T-helper 17 cell (primary cell): ENCODE data around the gene SLC9C2. TPM values are rescaled to one million over a fixed set of nuclear protein-coding genes. Genes with fewer than 3 reads are reported as not detected.
"Not testable (repeated sequence)": the region's sequence is repeated elsewhere in the genome, so short reads cannot be mapped to it uniquely, and the experiment has no call there.

Source experiments
- ATAC-seq: fragments of 150-1000 bp; cut with Tn5 transposase; 2 replicates; pipeline ENCODE4 v1.10.0; 2021; ENCODE audit warnings: mild to moderate bottlenecking, moderate library complexity
- DNase-seq, 3 donors: peaks; one replicate each; pipeline versions ENCODE4 v3.0.0 to v3.0.0-alpha.2; 2020 to 2021
- H3K9me3 ChIP-seq: one replicate; pipeline ENCODE4 v1.7.0; 2013; ENCODE audit warnings: low read length, mild to moderate bottlenecking; ENCODE audit not compliant: control insufficient read depth, poor library complexity, severe bottlenecking
- H3K27ac Mint-ChIP-seq: one replicate; pipeline ENCODE4 v1.8.0; 2022; ENCODE audit warnings: mild to moderate bottlenecking, moderate library complexity, mixed read lengths
- H3K27me3 Mint-ChIP-seq: one replicate; pipeline ENCODE4 v1.8.0; 2022; ENCODE audit warnings: mixed read lengths
- H3K36me3 Mint-ChIP-seq: one replicate; pipeline ENCODE4 v1.8.0; 2022; ENCODE audit warnings: low read depth, mixed read lengths
- H3K4me1 Mint-ChIP-seq: one replicate; pipeline ENCODE4 v1.8.0; 2022; ENCODE audit warnings: mild to moderate bottlenecking, mixed read lengths
- H3K4me3 Mint-ChIP-seq: one replicate; pipeline ENCODE4 v1.8.0; 2022; ENCODE audit warnings: mild to moderate bottlenecking, moderate library complexity, mixed read lengths
- total RNA-seq, 4 donors: library from RNA in 2 of 4; stranded (reverse) in 2 of 4; gene quantifications; one replicate each; pipeline ENCODE4 v1.2.3 and lab custom pipeline; 2022 to 2026

SLC9C2 gene
- total RNA-seq, 2 donors from 2014 or later: not detected

DNA sequence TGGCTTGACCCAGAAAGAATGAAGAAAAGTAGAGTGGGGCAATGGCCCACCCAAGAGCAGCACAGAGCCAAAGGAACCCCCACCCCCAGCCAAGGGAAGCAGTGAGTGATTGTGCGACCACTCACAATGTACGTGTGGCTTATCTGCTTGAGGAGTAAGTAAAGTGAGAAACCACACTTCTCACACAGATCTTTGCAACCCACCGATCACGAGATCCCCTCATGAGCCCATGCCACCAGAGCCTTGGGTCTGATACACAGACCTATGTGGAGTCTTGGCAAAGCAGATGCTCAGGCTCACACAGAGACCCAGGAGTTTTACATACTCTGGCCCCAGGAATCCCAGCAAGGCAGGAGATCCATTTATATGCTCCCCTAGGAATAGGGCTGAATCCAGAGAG is 14.0 kb upstream of the SLC9C2 start:
- Mint-ChIP-seq H3K4me3 (no peak overlapping the region), H3K27ac (no peak overlapping the region)

GRCh38 chr1:173613086-173613485 is 10.2 kb upstream of the SLC9C2 start:
- H3K4me3 Mint-ChIP-seq, H3K9me3 ChIP-seq, DNase-seq, H3K27me3 Mint-ChIP-seq, H3K36me3 Mint-ChIP-seq, H3K4me1 Mint-ChIP-seq, ATAC-seq, H3K27ac Mint-ChIP-seq: not testable (repeated sequence)

More for the DNA sequence above, 14.0 kb upstream of the SLC9C2 start:
- no peak for ATAC-seq
- H3K36me3 Mint-ChIP-seq: no peaks in the 10 kb centered on the region
- H3K27me3 Mint-ChIP-seq: no peaks in the 10 kb centered on the region
- no peaks in the 10 kb centered on the region for H3K9me3 ChIP-seq
- no peaks in the 10 kb centered on the region for H3K4me1 Mint-ChIP-seq
- no peak for DNase-seq

- peaks cover 17% of the 10 kb centered on the region for H3K27me3 Mint-ChIP-seq
- ATAC-seq (no peak), DNase-seq (no peak)
- H3K4me3 Mint-ChIP-seq: no peak overlapping the region
- H3K4me1 Mint-ChIP-seq: no peaks in the 10 kb centered on the region
- no peak overlapping the region for H3K27ac Mint-ChIP-seq
- H3K36me3 Mint-ChIP-seq: peaks cover 5% of the 10 kb centered on the region
- no peaks in the 10 kb centered on the region for H3K9me3 ChIP-seq
These were observed 5.8 kb upstream of the SLC9C2 start for GRCh38 chr1:173608503-173609216.

DNA sequence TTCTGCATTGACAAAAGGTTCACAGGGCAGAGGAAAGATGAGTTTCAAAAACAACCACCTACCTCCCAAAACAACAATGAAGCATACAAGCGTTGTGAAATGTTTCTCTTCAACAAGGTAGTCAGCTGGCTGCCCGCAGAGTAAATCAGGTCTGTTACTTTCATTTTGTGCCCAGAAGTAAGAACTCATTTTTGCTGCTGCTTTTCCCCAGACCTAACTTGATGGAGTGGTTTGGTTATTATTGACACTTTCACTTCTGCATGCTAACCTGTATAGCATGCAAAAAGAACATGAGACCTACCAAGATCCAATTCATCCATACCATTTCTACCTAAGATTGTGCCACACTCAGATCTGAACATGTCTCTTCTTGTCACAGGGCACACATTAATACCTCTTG is 1.3 kb downstream of the SLC9C2 start:
- ATAC-seq (no peak), DNase-seq (no peak)
- H3K27ac Mint-ChIP-seq: no peak overlapping the region
- H3K27me3 Mint-ChIP-seq: peaks cover 35% of the 10 kb centered on the region
- no peak overlapping the region for H3K4me3 Mint-ChIP-seq
- H3K4me1 Mint-ChIP-seq: no peaks in the 10 kb centered on the region
- H3K36me3 Mint-ChIP-seq: peaks cover 5% of the 10 kb centered on the region
- H3K9me3 ChIP-seq: no peaks in the 10 kb centered on the region

DNA sequence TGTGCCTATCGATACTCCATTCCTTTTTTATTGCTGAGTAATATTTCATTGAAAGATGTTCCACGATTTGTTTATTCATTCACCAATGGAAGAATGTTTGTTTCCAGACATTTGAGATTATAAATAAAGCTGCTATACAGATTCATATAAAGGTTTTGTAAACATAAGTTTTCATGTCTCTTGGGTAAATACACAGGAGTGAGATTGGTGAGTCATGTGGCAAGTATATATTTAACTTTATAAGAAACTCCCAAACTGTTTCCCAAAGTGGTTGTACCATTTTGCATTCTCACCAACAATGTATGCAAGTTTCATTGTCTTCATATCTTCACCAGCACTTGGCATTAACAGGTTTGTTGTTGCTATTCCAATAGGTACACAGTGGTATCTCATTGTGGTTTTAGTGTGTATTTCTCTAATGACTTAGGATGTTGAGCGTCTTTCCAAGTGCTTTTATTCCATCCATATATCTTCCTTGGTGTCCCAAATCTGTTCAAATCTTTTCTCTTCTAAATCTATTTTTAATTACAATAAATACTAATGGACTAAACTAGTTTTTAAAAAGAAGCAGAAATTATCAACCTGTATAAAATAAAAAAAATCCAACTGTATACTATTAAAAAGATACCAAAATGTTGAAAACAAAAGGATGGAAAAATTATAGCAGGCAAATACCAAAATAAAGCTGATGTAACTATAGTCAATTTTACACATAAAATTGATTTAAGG is 6.6 kb downstream of the SLC9C2 start:
- peaks cover 3% of the 10 kb centered on the region for H3K36me3 Mint-ChIP-seq
- ATAC-seq (no peak), DNase-seq (no peak)
- no peaks in the 10 kb centered on the region for H3K9me3 ChIP-seq
- no peak overlapping the region for H3K4me3 Mint-ChIP-seq
- H3K4me1 Mint-ChIP-seq: no peaks in the 10 kb centered on the region
- no peak overlapping the region for H3K27ac Mint-ChIP-seq
- H3K27me3 Mint-ChIP-seq: peaks cover 22% of the 10 kb centered on the region

- not testable (repeated sequence) for ATAC-seq, H3K27ac Mint-ChIP-seq, H3K36me3 Mint-ChIP-seq, H3K4me3 Mint-ChIP-seq, DNase-seq, H3K9me3 ChIP-seq, H3K4me1 Mint-ChIP-seq
- peaks cover 15% of the 10 kb centered on the region for H3K27me3 Mint-ChIP-seq
These were observed 11.7 kb downstream of the SLC9C2 start for GRCh38 chr1:173591138-173591537.

- H3K27me3 Mint-ChIP-seq: peaks cover 12% of the 10 kb centered on the region
- ATAC-seq (no peak), DNase-seq (no peak)
- H3K4me3 Mint-ChIP-seq: no peak overlapping the region
- H3K4me1 Mint-ChIP-seq: no peaks in the 10 kb centered on the region
- H3K9me3 ChIP-seq: no peaks in the 10 kb centered on the region
- peaks cover 3% of the 10 kb centered on the region for H3K36me3 Mint-ChIP-seq
- H3K27ac Mint-ChIP-seq: no peak overlapping the region
These were observed 12.3 kb downstream of the SLC9C2 start for GRCh38 chr1:173590557-173590956.

DNA sequence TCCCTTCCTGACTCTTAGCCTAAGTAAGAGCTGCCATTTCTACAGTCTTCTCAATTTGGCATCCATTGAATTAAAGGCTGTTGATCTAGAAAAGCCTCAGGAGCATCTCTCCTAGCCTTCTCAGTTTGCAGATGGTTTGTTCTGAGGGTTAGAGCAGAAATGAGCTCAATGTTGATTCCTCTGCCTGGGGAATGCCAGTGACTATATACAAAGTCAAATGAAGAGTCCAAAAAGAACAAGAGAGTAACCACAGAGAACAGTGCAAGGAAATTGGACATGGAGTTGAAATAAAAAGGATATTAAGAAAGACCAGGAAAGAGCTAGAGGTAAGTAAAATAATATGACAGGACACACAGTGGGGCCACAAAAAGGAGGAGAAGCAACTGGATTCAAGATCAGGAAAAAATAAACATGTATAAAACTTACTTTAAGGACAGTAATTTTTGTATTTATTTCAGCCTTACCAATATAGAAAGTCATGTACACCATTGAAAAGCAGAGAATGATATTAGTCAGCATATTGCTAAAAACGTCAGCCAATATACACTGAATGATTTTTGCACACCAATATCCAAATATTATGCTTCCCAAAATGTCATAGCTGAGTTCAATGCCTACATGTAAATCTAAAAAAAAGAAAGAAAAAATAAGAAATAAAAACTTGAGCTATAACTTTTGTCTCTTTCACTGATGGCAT is 21.3 kb downstream of the SLC9C2 start:
- peaks cover 1% of the 10 kb centered on the region for H3K36me3 Mint-ChIP-seq
- no peak for ATAC-seq
- H3K27ac Mint-ChIP-seq: no peak overlapping the region
- DNase-seq: no peak
- no peaks in the 10 kb centered on the region for H3K4me1 Mint-ChIP-seq
- H3K9me3 ChIP-seq: no peaks in the 10 kb centered on the region
- no peak overlapping the region for H3K4me3 Mint-ChIP-seq
- peaks cover 36% of the 10 kb centered on the region for H3K27me3 Mint-ChIP-seq

- Mint-ChIP-seq H3K27ac (no peak overlapping the region), H3K36me3 (peaks cover 2% of the 10 kb centered on the region), H3K4me1 (no peaks in the 10 kb centered on the region), H3K27me3 (peaks cover 39% of the 10 kb centered on the region), H3K4me3 (no peak overlapping the region)
- ATAC-seq: no peak
- no peak for DNase-seq
- H3K9me3 ChIP-seq: no peaks in the 10 kb centered on the region
These were observed 22.2 kb downstream of the SLC9C2 start for GRCh38 chr1:173580658-173581057.

- H3K27me3 Mint-ChIP-seq: peaks cover 39% of the 10 kb centered on the region
These were observed 22.8 kb downstream of the SLC9C2 start for GRCh38 chr1:173580071-173580470.

DNA sequence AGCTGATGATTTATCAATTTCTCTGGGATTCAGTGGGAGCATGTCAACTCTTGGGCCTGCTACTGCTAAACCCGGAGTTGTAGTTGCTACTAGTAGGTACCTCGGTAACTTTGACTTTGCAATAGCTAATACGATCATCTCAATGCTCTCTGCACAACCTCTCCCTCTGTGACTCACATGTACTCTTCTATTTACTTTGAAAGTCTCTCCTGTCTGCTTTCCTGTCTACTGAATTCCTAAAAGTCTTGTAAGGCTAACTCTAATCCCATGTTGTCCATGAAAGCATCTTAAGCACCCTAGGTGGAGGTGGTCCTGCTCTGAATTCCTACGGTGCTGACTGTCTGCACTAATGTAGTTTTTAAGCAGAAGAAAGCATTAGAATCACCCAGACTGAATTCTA is 29.3 kb downstream of the SLC9C2 start:
- H3K4me1 Mint-ChIP-seq: no peaks in the 10 kb centered on the region
- no peak for DNase-seq
- peaks cover 5% of the 10 kb centered on the region for H3K36me3 Mint-ChIP-seq
- no peaks in the 10 kb centered on the region for H3K9me3 ChIP-seq
- H3K27ac Mint-ChIP-seq: no peak overlapping the region
- ATAC-seq: no peak
- H3K4me3 Mint-ChIP-seq: no peak overlapping the region
- peaks cover 22% of the 10 kb centered on the region for H3K27me3 Mint-ChIP-seq

More at GRCh38 chr1:173580071-173580470, 22.8 kb downstream of the SLC9C2 start:
- H3K4me1 Mint-ChIP-seq: no peaks in the 10 kb centered on the region
- no peaks in the 10 kb centered on the region for H3K9me3 ChIP-seq
- ATAC-seq: no peak
- H3K27ac Mint-ChIP-seq: no peak overlapping the region
- no peak overlapping the region for H3K4me3 Mint-ChIP-seq
- DNase-seq: no peak
- H3K36me3 Mint-ChIP-seq: peaks cover 2% of the 10 kb centered on the region

- peaks cover 5% of the 10 kb centered on the region for H3K36me3 Mint-ChIP-seq
- DNase-seq: no peak
- H3K4me1 Mint-ChIP-seq: no peaks in the 10 kb centered on the region
- peaks cover 21% of the 10 kb centered on the region for H3K27me3 Mint-ChIP-seq
- no peak for ATAC-seq
- no peaks in the 10 kb centered on the region for H3K9me3 ChIP-seq
- H3K27ac Mint-ChIP-seq: no peak overlapping the region
- no peak overlapping the region for H3K4me3 Mint-ChIP-seq
These were observed 30.5 kb downstream of the SLC9C2 start for GRCh38 chr1:173572201-173572873.
